Esophagus (tissue), 2 donors: ENCODE results near the gene STRIP1. TPM values are rescaled to one million over a fixed set of nuclear protein-coding genes. Genes with fewer than 3 reads are reported as not detected.

Source experiments
- H3K27ac ChIP-seq, 2 donors: one replicate each; pipeline ENCODE4 v1.5.1; 2013; ENCODE audit warnings: low read depth in 2 of 2, mild to moderate bottlenecking in 2 of 2, inconsistent platforms in 1 of 2, low read length in 1 of 2, moderate library complexity in 1 of 2
- H3K27me3 ChIP-seq, 2 donors: one replicate each; pipeline ENCODE4 v1.6.1; 2013; ENCODE audit warnings: low read length in 2 of 2, control low read depth in 1 of 2, mild to moderate bottlenecking in 1 of 2; ENCODE audit not compliant: insufficient read depth in 2 of 2, control insufficient read depth in 1 of 2
- H3K36me3 ChIP-seq, 2 donors: one replicate each; pipeline ENCODE4 v1.6.1; 2013; ENCODE audit warnings: low read length in 1 of 2; ENCODE audit not compliant: control insufficient read depth in 2 of 2, insufficient read depth in 2 of 2
- H3K4me1 ChIP-seq, 2 donors: one replicate each; pipeline ENCODE4 v1.6.1; 2013; ENCODE audit warnings: low read length in 1 of 2; ENCODE audit not compliant: control insufficient read depth in 2 of 2, insufficient read depth in 2 of 2
- H3K4me3 ChIP-seq, 2 donors: one replicate each; pipeline ENCODE4 v1.5.1; 2013; ENCODE audit warnings: low read length in 2 of 2, mild to moderate bottlenecking in 2 of 2, low read depth in 1 of 2, moderate library complexity in 1 of 2
- H3K9me3 ChIP-seq, 2 donors: one replicate each; pipeline ENCODE4 v1.6.1; 2013; ENCODE audit warnings: mild to moderate bottlenecking in 2 of 2, low read depth in 1 of 2, low read length in 1 of 2, moderate library complexity in 1 of 2; ENCODE audit not compliant: control insufficient read depth in 2 of 2, insufficient read depth in 1 of 2
- WGBS, 2 donors: extraction: QIAGEN DNeasy Blood & Tissue Kit; methylation state at CpG; one replicate each; pipeline ENCODE4 v1.1.7; 2013; 5-methylcytosine and 5-hydroxymethylcytosine counted together
- polyA plus RNA-seq, 2 donors: library from polyadenylated mRNA; stranded (reverse); fragments of 200-250 nt; gene quantifications; one replicate each; pipeline ENCODE4 v1.2.3, GENCODE V29; 2013
- donor health status: healthy with polysubstance abuse.
- donor health status: Bipolar disorder and iron deficiency.

STRIP1 gene
- polyA plus RNA-seq, 2 donors, result 12.3 to 14.0 TPM

DNA sequence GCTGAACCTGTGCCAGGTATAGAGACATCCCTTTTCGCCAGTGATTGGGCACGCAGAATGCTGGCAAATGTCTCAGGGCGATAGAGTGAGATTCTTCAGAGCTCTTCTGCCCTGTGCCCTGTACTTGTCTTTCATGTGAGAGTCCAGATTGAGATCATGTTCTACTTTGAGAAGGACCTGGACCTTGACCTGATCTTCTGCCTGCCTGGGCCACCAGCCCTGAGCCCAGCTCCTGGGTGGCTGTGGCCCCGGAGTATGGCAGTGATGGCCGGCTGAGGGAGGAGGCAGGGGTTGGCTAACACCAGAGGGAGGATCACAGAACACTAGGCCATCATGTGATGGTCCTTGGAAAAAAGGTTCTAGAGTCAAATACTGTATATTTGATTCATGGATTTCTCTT, 13.8 kb downstream of the STRIP1 start:
- H3K9me3 ChIP-seq, result no peaks in the 10 kb centered on the region
- 91% methylated on average over 5 of the region's 5 CpGs for WGBS, 2 donors
- H3K4me3 ChIP-seq, result no peak overlapping the region
- H3K27me3 ChIP-seq, result no peaks in the 10 kb centered on the region
- H3K27ac ChIP-seq, result no peak overlapping the region
- no peaks in the 10 kb centered on the region for H3K4me1 ChIP-seq
- H3K36me3 ChIP-seq, result peaks cover 21 to 58% of the 10 kb centered on the region in 2 donors

DNA sequence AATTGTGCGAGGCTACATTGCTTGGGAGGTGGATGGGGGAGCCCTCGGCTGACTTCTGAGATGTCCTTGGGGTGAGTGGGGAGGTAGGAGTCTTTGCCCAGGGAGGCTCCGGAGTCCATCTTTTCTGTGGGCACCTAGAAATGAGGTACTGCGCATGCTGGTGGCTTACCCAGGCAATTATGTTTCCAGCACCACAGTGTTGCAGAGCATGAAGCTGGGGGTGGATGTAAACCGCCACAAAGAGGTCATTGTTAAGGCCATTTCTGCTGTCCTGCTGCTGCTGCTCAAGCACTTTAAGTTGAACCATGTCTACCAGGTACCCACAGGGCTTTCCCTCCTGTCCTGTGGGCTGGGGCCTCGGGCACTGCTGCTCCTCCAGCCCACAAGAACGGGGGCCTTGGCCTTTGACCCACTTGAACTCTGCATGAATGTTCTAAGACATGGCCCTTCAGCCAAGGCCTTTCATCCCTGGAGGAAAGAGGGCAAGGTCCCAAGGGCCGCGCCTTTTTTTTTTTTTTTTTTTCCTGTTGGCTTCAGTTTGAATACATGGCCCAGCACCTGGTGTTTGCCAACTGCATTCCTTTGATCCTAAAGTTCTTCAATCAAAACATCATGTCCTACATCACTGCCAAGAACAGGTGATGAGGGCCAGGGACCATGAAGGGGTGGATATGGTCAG, 14.6 kb downstream of the STRIP1 start:
- H3K36me3 ChIP-seq, result peaks cover 15 to 59% of the 10 kb centered on the region in 2 donors
- no peak overlapping the region for H3K27ac ChIP-seq
- no peaks in the 10 kb centered on the region for H3K4me1 ChIP-seq
- WGBS, 2 donors, result 71 to 72% methylated on average over 9 of the region's 9 CpGs
- no peak overlapping the region for H3K4me3 ChIP-seq
- no peaks in the 10 kb centered on the region for H3K27me3 ChIP-seq
- H3K9me3 ChIP-seq, result no peaks in the 10 kb centered on the region

DNA sequence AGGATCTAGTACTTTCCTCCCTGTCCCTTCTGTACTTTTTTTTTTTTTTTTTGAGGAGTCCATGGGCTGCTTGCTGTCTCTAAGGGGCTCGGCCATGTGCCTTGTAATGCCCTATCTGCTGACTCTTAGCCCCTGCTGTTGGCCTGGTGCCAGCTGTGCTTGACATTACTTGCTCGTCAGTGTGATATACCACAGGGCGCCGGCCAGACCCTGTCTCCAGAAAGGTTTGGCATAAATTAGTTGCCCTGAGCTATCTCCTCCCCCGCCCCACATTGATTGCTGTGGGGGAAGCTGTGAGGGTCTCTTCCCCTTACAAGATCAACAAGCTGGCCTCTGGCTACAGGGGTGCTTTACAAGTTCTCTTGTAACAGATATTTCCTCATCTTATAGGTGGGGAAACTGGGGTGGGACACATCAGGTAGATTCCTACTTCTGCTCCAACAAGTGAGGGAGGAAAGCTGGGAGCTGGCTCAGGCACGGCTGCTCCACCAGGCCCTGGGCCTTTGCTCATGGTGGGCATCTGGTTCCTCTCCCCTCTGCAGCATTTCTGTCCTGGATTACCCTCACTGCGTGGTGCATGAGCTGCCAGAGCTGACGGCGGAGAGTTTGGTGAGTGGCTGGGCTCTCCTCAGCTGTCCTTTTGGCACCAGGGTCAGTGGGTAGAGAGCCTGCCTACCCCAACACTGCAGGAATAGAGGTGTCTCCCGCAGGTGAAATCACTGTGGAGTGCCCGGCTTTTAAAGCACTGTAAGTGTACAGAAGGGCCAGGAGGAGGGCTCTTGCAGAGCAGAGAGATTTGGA, 15.6 kb downstream of the STRIP1 start:
- no peaks in the 10 kb centered on the region for H3K27me3 ChIP-seq
- no peaks in the 10 kb centered on the region for H3K4me1 ChIP-seq
- WGBS, 2 donors, result 76 to 78% methylated on average over 11 of the region's 11 CpGs
- H3K4me3 ChIP-seq, result no peak overlapping the region
- no peaks in the 10 kb centered on the region for H3K9me3 ChIP-seq
- H3K36me3 ChIP-seq, result peaks cover 19 to 64% of the 10 kb centered on the region in 2 donors
- H3K27ac ChIP-seq, result no peak overlapping the region

DNA sequence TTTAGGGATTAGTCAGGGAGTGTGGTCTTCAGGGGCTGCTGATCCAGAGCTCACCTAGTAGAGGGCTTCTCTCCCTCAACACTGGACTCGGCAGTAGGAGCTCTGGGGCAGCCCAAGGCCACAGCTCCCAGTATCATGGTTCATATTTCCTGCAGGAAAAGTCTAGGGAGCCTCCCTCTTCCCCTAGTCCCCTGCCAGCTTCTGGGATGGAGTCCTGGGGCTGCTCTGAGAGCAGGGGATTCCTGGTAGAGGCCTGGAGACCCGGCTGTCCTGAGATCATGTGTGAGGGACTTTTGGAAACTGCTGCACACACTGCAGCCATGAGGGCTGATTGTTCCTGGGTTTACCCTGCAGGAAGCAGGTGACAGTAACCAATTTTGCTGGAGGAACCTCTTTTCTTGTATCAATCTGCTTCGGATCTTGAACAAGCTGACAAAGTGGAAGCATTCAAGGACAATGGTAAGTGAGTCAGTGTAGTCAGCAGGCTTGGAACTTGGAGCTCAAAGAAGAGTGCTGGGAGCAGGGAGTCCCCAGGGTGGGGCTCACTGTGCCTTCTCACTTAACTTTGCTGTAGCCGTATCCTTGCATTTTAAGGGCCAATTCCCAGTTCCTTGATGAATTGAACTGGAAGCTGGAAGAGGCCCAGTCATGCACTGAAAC, 16.3 kb downstream of the STRIP1 start:
- Histone ChIP-seq H3K4me1 (no peaks in the 10 kb centered on the region), H3K27me3 (no peaks in the 10 kb centered on the region), H3K36me3 (peaks cover 26 to 64% of the 10 kb centered on the region in 2 donors), H3K27ac (no peak overlapping the region), H3K9me3 (no peaks in the 10 kb centered on the region), H3K4me3 (no peak overlapping the region)
- WGBS, 2 donors, result 54 to 68% methylated on average over 4 of the region's 4 CpGs

DNA sequence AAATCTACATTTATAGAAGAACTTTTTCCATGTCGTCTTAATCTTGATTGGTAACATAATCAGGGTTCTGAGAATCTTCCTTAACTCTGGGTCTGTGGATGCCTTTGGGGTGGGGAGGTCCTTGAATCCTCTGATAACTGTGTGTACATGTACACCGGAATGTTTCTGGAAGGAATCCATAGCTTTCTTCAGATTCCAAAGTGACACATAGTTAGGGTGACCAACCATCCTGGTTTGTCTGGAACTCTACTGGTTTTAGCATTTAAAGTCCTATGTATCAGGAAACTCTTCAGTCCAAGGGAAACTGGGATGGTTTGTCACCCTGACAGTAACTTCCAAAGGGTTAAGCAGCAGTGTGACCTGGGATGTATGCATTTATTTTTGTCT, 16.8 kb downstream of the STRIP1 start:
- 57 to 65% methylated on average over 2 of the region's 2 CpGs for WGBS, 2 donors
- Histone ChIP-seq H3K27me3 (no peaks in the 10 kb centered on the region), H3K27ac (no peak overlapping the region), H3K4me1 (no peaks in the 10 kb centered on the region), H3K36me3 (peaks cover 26 to 67% of the 10 kb centered on the region in 2 donors), H3K9me3 (no peaks in the 10 kb centered on the region), H3K4me3 (no peak overlapping the region)

DNA sequence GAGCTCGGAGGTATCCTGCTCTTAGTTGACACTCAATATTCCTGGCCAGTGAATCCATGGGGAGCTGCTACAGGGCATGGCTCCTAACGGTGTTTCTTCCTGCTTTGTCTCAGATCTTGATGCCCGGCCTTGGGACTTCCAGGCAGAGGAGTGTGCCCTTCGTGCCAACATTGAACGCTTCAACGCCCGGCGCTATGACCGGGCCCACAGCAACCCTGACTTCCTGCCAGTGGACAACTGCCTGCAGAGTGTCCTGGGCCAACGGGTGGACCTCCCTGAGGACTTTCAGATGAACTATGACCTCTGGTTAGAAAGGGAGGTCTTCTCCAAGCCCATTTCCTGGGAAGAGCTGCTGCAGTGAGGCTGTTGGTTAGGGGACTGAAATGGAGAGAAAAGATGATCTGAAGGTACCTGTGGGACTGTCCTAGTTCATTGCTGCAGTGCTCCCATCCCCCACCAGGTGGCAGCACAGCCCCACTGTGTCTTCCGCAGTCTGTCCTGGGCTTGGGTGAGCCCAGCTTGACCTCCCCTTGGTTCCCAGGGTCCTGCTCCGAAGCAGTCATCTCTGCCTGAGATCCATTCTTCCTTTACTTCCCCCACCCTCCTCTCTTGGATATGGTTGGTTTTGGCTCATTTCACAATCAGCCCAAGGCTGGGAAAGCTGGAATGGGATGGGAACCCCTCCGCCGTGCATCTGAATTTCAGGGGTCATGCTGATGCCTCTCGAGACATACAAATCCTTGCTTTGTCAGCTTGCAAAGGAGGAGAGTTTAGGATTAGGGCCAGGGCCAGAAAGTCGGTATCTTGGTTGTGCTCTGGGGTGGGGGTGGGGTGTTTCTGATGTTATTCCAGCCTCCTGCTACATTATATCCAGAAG, 19.4 kb downstream of the STRIP1 start:
- peaks cover 25 to 64% of the 10 kb centered on the region in 2 donors for H3K36me3 ChIP-seq
- H3K4me3 ChIP-seq, result no peak overlapping the region
- H3K9me3 ChIP-seq, result no peaks in the 10 kb centered on the region
- no peak overlapping the region for H3K27ac ChIP-seq
- H3K27me3 ChIP-seq, result no peaks in the 10 kb centered on the region
- 64 to 67% methylated on average over 16 of the region's 16 CpGs for WGBS, 2 donors
- H3K4me1 ChIP-seq, result peaks cover 0 to 3% of the 10 kb centered on the region in 2 donors

DNA sequence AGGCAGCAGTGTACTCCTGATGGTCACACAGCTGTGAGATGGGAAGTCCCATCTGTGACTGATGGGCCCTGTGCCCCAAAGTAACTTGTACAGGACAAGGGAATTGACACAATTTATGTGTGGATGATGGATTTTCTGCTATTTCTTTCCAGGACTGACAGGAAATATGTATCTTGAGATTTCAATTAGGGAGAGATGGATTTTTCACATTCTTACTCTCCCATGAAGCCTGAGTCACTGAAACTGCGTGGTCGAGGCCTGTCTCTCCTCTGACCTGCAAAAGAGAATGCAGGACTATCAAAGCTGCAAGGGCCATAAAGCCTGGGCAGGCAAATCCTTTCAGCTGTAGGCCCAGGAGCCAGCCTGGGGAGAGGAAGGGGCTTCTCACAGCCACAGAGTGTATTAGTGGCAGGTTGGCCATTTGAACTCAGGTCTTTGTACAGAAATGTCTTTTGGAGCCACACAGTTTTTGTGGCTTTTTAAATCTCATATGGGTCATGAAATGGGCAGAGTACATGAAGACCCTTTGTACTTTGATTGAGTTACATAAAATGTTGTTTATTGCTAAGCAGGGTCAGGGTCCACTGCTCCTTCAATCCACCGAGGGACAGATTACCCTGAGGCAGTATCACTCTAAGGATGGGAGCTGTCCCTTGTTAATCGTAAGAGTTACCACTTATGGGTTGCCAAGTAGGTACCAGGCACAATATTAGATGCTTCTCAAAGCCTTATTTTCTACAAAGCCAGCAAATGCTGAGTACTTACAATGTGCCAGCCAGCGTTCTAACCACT, 21.3 kb downstream of the STRIP1 start:
- no peaks in the 10 kb centered on the region for H3K27me3 ChIP-seq
- H3K27ac ChIP-seq, result no peak overlapping the region
- peaks cover 0 to 3% of the 10 kb centered on the region in 2 donors for H3K4me1 ChIP-seq
- H3K4me3 ChIP-seq, result no peak overlapping the region
- H3K36me3 ChIP-seq, result peaks cover 27 to 59% of the 10 kb centered on the region in 2 donors
- no peaks in the 10 kb centered on the region for H3K9me3 ChIP-seq
- WGBS, 2 donors, result 64 to 69% methylated on average over 5 of the region's 5 CpGs

DNA sequence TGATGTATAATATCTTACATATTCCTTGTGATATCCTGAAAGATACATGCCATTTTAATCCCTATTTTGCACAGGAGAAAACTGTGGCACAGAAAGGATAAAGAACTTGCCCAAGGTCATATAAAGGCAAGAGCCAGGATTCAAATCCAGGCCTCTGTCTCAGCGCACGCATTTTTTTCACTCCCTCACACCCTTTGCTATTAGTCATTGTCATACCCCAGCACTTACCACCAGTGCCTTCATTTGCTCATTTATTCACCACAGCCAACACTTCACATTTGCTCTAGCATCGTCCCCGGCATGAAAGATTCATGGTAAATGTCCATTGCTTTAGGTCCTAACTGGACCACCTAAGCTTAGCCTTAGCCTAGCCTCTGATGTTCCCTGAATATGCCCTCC, 21.9 kb downstream of the STRIP1 start:
- H3K9me3 ChIP-seq, result no peaks in the 10 kb centered on the region
- no peaks in the 10 kb centered on the region for H3K27me3 ChIP-seq
- peaks cover 21 to 56% of the 10 kb centered on the region in 2 donors for H3K36me3 ChIP-seq
- H3K4me3 ChIP-seq, result no peak overlapping the region
- peaks cover 0 to 3% of the 10 kb centered on the region in 2 donors for H3K4me1 ChIP-seq
- 41 to 65% methylated on average over 4 of the region's 4 CpGs for WGBS, 2 donors
- peak overlapping the region in 1 of 2 donors; percentile 57 for H3K27ac ChIP-seq
